HG03571 (cell line): ENCODE results near the gene ZDHHC8.

ENCODE experiments used
- ATAC-seq: cut with Tn5 transposase; IDR thresholded peaks from one replicate; pipeline ENCODE4 v1.9.1; 2021; ENCODE audit not compliant: unreplicated experiment

ZDHHC8 gene

DNA sequence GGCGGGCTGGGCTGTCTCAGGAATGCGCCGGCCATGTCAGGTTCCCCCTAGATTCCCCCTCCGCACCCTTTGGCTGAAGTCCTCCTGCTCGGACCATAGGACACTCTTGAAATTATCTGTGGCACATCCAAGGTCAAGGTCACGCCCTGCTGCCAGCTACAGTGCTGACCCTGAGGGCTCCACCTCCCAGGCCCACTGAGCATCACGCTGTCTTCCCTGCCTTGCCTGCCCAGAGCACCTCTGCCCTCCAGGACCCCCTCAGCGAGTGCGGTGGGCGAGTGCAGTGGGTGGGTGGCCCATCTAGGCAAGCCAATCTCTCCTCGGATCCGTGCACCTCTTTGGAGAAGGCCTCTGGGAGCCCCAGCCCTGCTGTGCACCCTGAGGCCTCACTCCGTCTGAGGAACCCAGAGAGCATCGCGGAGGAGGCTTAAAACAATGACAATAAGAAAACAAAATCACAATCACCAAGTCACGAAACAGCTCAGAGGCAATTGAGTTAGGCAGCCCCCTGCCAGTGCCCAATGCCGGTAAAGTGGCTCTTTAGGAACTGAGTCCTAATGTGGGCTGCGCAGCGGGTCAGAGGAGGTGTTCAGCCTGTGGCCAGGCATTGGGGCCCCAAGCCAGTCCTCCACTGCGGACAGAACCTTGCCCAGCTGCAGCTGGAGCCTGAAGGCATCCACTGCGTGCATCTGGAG, 45.8 kb downstream of the ZDHHC8 start:
- no peak for ATAC-seq

GRCh38 chr22:20178075-20178914, 46.7 kb downstream of the ZDHHC8 start:
- no peak for ATAC-seq

- no peak for ATAC-seq
These were observed 47.3 kb downstream of the ZDHHC8 start for GRCh38 chr22:20178915-20179227.

DNA sequence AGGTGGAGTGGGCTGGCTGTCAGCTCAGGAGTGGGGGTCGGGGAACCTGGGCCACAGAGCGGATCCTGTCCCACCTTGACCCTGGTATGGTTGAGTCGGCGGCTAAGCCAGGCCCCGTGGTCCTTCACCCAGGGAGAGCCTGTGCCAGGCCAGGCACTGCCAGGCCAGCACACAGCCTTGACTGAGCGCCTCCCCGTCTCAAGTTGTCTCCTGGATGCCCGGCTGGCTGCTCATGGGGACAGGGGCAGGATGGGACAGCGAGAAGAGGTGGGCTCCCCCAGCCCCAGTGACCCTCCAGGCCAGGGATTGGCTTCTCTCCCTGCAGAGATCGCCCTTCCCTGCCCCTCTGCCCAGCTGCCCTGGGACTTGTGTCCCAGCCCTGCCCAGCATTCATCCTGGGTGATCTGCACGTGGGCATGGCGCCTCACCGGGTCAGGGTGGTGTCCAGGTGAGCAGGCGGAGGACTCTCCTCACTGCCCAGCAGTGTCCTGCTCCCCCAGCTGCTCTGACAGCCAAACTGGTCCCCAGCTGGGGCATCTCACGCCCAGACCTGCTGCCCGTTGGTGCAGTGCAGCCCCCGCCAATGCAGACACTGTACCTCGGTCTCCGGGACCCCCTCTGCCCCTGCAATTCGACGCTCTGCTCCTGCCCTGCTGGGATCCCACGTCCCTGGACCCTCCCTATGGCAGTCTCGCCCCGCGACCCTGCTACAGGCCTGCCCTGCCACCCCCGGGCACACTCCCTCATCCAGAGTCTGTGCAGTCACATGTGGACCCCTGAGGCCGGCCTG, 48.0 kb downstream of the ZDHHC8 start:
- ATAC-seq: no peak

DNA sequence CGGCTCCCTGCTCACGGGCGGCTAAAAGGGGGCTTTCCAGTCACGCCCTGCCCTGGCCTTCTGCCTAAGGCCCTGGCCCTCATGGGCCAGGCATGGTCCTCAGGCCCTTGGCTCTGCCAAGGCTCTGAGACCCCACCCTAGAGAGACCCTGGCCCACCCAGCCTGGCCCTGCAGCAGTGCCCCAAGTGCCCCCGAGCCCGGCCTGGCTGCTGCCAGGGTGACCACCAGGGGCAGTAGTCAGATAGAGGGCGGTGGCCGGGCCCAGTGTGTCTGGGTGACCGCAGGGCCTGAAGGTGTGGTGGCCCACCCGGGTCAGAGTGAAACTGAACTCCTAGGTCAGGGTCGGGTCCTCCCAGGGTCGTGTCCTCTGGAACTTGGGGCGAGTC, 48.6 kb downstream of the ZDHHC8 start:
- no peak for ATAC-seq

GRCh38 chr22:20180640-20181039, 49.0 kb downstream of the ZDHHC8 start:
- ATAC-seq: no peak

- ATAC-seq: no peak
These were observed 49.7 kb downstream of the ZDHHC8 start for GRCh38 chr22:20181194-20181883.

- ATAC-seq: no peak
These were observed 50.3 kb downstream of the ZDHHC8 start for GRCh38 chr22:20181884-20182236.

- no peak for ATAC-seq
These were observed 50.8 kb downstream of the ZDHHC8 start for GRCh38 chr22:20182365-20182764.

DNA sequence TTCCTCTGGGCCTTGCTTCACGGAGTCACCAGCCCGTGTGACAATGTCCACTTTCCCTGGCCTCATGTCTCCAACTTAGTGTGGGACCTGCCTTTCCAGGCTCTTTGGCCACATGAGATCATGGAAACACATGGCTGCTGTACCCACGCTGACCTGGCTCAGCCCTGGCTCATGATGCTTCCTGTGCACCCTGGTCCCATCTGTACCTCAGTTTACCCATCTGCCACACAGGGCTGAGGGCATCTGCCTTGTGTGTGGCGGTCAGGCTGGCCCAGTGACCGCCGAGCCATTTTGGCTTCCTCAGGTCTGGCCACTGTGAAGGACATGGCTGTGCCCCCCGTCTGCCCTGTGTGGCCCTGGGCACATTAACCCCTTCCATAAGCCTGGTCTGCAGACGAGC, 51.5 kb downstream of the ZDHHC8 start:
- no peak for ATAC-seq

GRCh38 chr22:20183823-20184222, 52.2 kb downstream of the ZDHHC8 start:
- no peak for ATAC-seq

- ATAC-seq: no peak
These were observed 53.0 kb downstream of the ZDHHC8 start for GRCh38 chr22:20184501-20185165.

DNA sequence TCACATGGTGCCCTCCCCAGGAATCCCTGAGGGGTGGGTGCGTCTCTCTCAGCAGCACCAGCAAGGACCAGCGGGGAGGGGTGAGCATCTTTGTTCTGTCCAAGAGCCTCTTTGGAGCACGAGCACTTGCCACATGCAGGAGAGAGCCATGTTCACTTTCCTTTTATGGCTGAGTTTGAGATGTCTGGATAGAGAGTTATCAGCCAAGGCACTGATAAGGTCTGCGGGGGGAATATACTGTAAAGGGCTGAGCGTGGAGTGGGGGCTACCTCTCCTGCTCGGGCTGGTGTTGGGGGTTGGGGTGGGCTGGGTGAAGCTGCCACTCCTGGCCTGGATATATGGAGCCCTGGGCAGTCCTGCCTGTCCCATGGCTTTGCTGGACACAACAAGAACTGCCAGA, 54.1 kb downstream of the ZDHHC8 start:
- ATAC-seq: no peak

DNA sequence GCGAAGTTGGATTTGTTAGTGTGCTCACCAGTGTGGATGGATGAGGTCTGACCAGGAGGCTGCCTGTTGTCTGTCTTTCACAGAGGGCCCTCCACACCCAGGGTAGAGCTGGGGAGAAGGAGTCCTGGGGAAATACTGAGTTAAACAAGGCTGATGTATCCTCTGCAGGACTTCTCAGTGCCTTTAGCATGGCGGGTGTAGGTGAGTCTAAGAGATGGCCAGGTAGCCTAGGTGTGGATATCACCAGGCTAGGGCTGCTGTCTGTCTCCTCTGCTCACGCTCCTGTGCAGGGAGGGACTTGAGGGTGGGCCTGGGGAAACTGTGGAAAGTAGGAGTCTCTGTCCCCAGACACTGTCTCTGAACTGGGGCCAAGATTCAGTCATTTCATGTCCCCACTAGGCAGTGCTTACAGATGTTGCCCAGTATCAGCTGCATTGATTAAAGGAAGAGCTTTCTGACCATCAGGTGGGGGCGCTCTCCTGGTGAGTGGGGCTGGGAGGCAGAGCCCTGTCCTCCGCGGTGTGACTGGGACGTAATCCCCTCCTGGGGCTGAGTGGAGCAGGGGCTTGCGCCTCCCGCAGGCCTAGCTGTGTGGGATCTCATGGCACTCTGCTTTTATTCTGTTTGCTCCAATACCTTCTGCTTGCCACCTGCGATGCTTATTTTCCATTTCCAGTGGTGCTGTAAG, 54.7 kb downstream of the ZDHHC8 start:
- no peak for ATAC-seq

- ATAC-seq: no peak
These were observed 55.4 kb downstream of the ZDHHC8 start for GRCh38 chr22:20186871-20187546.

DNA sequence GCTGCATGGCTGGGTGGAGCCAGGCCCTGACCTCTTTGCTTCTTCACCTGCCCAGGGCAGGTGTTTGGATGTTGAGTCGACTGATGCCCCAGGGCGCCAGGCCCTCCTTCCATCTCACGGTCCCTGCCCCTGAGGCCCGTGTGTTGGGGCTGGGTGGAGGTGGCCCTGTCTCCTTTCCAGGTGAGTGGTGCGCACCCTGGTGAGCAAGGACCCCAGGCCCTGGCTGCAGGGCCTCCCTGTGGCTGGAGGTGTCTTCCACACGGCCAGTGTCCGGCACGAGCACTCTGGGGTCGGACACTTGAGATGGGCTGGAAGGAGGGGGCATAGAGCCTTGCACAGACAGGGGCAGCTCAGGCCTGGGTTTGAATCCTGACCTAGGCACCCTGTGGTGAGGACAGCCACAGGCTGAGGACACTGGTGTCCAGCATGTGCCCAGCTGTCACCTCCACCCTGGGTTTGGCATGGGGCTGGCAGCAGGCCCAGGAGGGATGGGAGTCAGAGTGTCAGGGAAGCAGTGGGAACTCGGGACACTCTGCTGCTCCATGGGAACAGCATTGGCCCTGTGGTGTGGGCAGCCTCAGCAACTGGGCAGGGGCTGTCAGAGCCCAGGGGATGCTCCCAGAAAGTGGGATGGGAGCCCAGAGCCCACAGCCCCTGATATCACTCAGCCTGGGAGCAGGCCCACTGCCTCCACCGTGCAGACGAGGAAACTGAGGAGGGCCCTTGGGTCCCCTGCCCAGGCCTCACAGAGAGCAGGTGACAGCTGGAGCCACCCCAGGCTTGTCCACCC, 56.4 kb downstream of the ZDHHC8 start:
- no peak for ATAC-seq

DNA sequence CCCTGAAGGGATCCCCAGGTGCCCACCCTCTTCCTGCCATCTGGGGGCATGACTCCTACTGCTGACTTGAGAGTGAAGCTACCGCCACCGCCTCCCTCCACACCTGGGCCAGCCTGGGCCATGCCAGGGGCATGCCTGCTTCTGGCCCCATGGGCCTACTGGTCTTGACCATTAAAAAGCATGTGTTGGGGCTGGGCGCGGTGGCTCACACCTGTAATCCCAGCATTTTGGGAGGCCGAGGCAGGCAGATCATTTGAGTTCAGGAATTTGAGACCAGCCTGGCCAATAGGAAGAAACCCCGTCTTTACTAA, 56.9 kb downstream of the ZDHHC8 start:
- ATAC-seq: no peak

- no peak for ATAC-seq
These were observed 59.5 kb downstream of the ZDHHC8 start for GRCh38 chr22:20191000-20191515.

DNA sequence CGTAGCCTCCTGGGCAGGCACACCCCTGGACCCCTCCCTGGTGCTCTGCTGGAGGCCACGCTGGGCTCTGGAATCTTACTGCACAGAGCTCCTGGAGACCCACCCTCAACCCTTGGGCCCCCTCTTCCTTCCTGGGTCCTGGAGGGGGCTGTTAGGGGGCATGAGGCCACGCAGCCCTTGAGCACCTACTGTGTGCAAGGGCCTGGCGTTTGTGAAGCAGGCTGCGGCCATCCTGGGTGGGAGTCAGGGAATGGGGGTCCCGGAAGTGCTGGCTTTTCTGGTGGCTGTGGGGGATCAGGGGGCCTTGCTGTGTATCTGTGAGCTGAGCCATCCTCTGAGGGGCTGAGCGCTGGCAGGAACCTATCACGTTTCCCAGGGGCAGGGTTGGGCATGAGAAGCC, 60.2 kb downstream of the ZDHHC8 start:
- no peak for ATAC-seq
